ENCODE measurements around the gene SHANK3.
"Not testable (repeated sequence)": the region's sequence is repeated elsewhere in the genome, so short reads cannot be mapped to it uniquely, and the experiment has no call there.

GRCh38 chr22:50643021-50643820 is 29.4 kb upstream of the SHANK3 start:
- TF ChIP-seq CTCF (IDR thresholded peaks at IDR 0.05); ZFX (IDR thresholded peaks at IDR 0.05; ENCODE audit: borderline replicate concordance): not testable (repeated sequence)

Data from 22Rv1 (cell line).